ENCODE measurements around the gene RSPO3. TPM values are rescaled to one million over a fixed set of nuclear protein-coding genes. Genes with fewer than 3 reads are reported as not detected.

Gene RSPO3
- polyA plus RNA-seq, 2 of the 4 experiments (the other 2 are of a cell fraction), result 32.4 to 128 TPM

- Histone ChIP-seq H3K9me3 (no peaks in the 10 kb centered on the region), H3K4me1 (peaks cover 80% of the 10 kb centered on the region), H3K4me2 (no peak overlapping the region), H3K27ac (peak overlapping the region; percentile 82 to 89; a peak in 5 of 6 replicates), H3K4me3 (no peak overlapping the region)
- no peak for TF ChIP-seq CBX2 (IDR thresholded peaks at IDR 0.05; ENCODE audit: borderline replicate concordance, low read depth)
- TF ChIP-seq, protein P1, sequence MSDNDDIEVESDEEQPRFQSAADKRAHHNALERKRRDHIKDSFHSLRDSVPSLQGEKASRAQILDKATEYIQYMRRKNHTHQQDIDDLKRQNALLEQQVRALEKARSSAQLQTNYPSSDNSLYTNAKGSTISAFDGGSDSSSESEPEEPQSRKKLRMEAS (IDR thresholded peaks at IDR 0.05), result no peak
- no peak for TF ChIP-seq POLR2A (IDR thresholded peaks at IDR 0.05; ENCODE audit: low read length)
- no peak for TF ChIP-seq KDM1A (IDR thresholded peaks at IDR 0.05; ENCODE audit: low read depth)
- TF ChIP-seq KDM5A (IDR thresholded peaks at IDR 0.05), result no peak
- TF ChIP-seq RCOR1 (IDR thresholded peaks at IDR 0.05; ENCODE audit: low read depth, low read length), result no peak
- TF ChIP-seq MYC (IDR thresholded peaks at IDR 0.05; ENCODE audit: borderline replicate concordance, low read length), result no peak
- TF ChIP-seq HOXB5 (CRISPR knock-in tag; IDR thresholded peaks at IDR 0.05), result no peak
- no peak for TF ChIP-seq POLR2AphosphoS2 (conservative IDR thresholded peaks at IDR 0.05; ENCODE audit: low read length)
- ChIA-PET CTCF (no interaction called here), POLR2A (no interaction called here)
- ATAC-seq, result no peak
- DNase-seq (ENCODE audit: low read depth in 1 of 2, low spot score in 1 of 2), result no peak
- FAIRE-seq, result no peak
Observed at GRCh38 chr6:127107916-127108315, 10.6 kb upstream of the RSPO3 start.

DNA sequence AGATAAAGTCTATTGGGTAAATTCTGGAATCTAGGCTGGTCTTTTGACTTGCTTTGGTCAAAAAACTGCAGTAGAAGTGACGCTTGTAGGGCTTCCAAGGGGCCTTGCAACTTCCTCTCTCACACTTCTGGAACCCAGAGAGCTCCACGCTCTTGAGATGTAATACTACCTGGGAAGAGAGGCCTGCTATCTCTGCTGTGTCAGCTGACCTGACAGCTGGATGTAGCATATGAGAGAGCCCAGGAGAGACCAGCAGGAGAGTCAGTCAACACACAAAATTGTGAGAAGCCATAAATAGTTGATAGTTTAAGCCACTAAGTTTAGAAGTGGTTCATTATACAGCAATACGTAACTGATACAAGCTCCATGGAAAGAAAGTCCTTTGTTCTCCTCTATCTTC is 7.8 kb upstream of the RSPO3 start:
- 92% methylated on average over 3 of the region's 3 CpGs for WGBS (ENCODE audit: missing lambda C conversion rate)
- Histone ChIP-seq H3K4me1 (peaks cover 79% of the 10 kb centered on the region), H3K9me3 (no peaks in the 10 kb centered on the region), H3K27ac (peak overlapping the region; percentile 68 to 100), H3K4me3 (no peak overlapping the region), H3K4me2 (peak overlapping the region; percentile 52; the same call in 1 of the 3 replicates)
- CTCF ChIA-PET, result interaction anchor here (0.7 to 1.9 kb wide), 2 partner anchors 12 to 1116 kb away, joined by 3 to 4 read pairs; no protein-coding TSS in a partner anchor
- FAIRE-seq (no peak), DNase-seq (ENCODE audit: low read depth in 1 of 2, low spot score in 1 of 2) (no peak), ATAC-seq (no peak)
- POLR2A ChIA-PET, result no interaction called here
- TF ChIP-seq MAZ (IDR thresholded peaks at IDR 0.05; ENCODE audit: borderline replicate concordance, low read depth, low read length) (no peak), FOXS1 (CRISPR knock-in tag; IDR thresholded peaks at IDR 0.05) (no peak), CBX8 (IDR thresholded peaks at IDR 0.05) (no peak), JUN (IDR thresholded peaks at IDR 0.05) (no peak), KDM1A (IDR thresholded peaks at IDR 0.05; ENCODE audit: low read depth) (no peak), ZSCAN20 (CRISPR knock-in tag; IDR thresholded peaks at IDR 0.05) (no peak), HEYL (CRISPR knock-in tag; IDR thresholded peaks at IDR 0.05) (no peak), MYC (IDR thresholded peaks at IDR 0.05; ENCODE audit: borderline replicate concordance, low read length) (no peak), MAFK (IDR thresholded peaks at IDR 0.05; ENCODE audit: partially characterized antibody) (no peak), HDAC2 (IDR thresholded peaks at IDR 0.05) (no peak), HOXB5 (CRISPR knock-in tag; IDR thresholded peaks at IDR 0.05) (no peak), BCL3 (IDR thresholded peaks at IDR 0.05) (no peak)
- TF ChIP-seq, protein P1 (IDR thresholded peaks at IDR 0.05), result no peak
- TF ChIP-seq, protein P2, sequence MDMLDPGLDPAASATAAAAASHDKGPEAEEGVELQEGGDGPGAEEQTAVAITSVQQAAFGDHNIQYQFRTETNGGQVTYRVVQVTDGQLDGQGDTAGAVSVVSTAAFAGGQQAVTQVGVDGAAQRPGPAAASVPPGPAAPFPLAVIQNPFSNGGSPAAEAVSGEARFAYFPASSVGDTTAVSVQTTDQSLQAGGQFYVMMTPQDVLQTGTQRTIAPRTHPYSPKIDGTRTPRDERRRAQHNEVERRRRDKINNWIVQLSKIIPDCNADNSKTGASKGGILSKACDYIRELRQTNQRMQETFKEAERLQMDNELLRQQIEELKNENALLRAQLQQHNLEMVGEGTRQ (IDR thresholded peaks at IDR 0.05), result no peak

DNA sequence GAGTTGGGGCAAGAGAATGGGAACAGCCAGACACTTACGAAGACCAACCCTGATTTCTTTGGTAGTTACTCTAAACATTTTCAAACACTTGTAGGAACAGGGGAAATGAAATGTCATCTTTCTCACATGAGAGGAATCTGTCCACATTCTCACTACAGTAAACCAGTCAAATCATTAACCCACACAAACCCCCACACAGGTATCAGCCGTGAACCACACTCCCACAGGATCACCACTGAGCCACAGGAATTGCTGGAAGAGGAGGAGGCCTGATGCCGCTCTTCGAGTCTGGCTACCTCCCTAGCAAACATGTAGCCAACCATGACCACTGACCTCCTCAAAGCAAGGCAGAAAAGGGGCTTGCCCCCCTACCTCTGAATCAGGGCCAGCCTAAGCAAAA is 6.9 kb upstream of the RSPO3 start:
- Histone ChIP-seq H3K4me2 (peak overlapping the region; percentile 52), H3K4me1 (peaks cover 73% of the 10 kb centered on the region), H3K4me3 (no peak overlapping the region), H3K27ac (peak overlapping the region; percentile 68 to 100), H3K9me3 (no peaks in the 10 kb centered on the region)
- ChIA-PET POLR2A (no interaction called here), CTCF (interaction anchor here (0.7 to 1.9 kb wide), 2 partner anchors 9 to 13 kb away, joined by 3 to 4 read pairs; no protein-coding TSS in a partner anchor)
- peak in 1 of 2 experiments; percentile 22 for DNase-seq (ENCODE audit: low read depth in 1 of 2, low spot score in 1 of 2)
- no peak for TF ChIP-seq NFE2L2 (conservative IDR thresholded peaks at IDR 0.05; ENCODE audit: low read length)
- no peak for TF ChIP-seq CEBPB (IDR thresholded peaks at IDR 0.05)
- no peak for TF ChIP-seq E2F6 (IDR thresholded peaks at IDR 0.05; ENCODE audit: borderline replicate concordance, low read depth)
- TF ChIP-seq MAZ (IDR thresholded peaks at IDR 0.05; ENCODE audit: borderline replicate concordance, low read depth, low read length), result no peak
- no peak for TF ChIP-seq CBX2 (IDR thresholded peaks at IDR 0.05; ENCODE audit: borderline replicate concordance, low read depth)
- TF ChIP-seq ZFP36 (IDR thresholded peaks at IDR 0.05; ENCODE audit: borderline replicate concordance, partially characterized antibody), result no peak
- no peak for TF ChIP-seq ZSCAN20 (CRISPR knock-in tag; IDR thresholded peaks at IDR 0.05)
- no peak for TF ChIP-seq TP53 (CRISPR knock-in tag; IDR thresholded peaks at IDR 0.05)
- TF ChIP-seq SMC3 (IDR thresholded peaks at IDR 0.05), result no peak
- TF ChIP-seq, protein P3, sequence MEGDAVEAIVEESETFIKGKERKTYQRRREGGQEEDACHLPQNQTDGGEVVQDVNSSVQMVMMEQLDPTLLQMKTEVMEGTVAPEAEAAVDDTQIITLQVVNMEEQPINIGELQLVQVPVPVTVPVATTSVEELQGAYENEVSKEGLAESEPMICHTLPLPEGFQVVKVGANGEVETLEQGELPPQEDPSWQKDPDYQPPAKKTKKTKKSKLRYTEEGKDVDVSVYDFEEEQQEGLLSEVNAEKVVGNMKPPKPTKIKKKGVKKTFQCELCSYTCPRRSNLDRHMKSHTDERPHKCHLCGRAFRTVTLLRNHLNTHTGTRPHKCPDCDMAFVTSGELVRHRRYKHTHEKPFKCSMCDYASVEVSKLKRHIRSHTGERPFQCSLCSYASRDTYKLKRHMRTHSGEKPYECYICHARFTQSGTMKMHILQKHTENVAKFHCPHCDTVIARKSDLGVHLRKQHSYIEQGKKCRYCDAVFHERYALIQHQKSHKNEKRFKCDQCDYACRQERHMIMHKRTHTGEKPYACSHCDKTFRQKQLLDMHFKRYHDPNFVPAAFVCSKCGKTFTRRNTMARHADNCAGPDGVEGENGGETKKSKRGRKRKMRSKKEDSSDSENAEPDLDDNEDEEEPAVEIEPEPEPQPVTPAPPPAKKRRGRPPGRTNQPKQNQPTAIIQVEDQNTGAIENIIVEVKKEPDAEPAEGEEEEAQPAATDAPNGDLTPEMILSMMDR (IDR thresholded peaks at IDR 0.05), result no peak
- TF ChIP-seq RARB (CRISPR knock-in tag; IDR thresholded peaks at IDR 0.05), result no peak
- no peak for TF ChIP-seq NPAS2 (CRISPR knock-in tag; IDR thresholded peaks at IDR 0.05; ENCODE audit: borderline replicate concordance)
- TF ChIP-seq HOXB5 (CRISPR knock-in tag; IDR thresholded peaks at IDR 0.05), result no peak
- TF ChIP-seq, protein P4, sequence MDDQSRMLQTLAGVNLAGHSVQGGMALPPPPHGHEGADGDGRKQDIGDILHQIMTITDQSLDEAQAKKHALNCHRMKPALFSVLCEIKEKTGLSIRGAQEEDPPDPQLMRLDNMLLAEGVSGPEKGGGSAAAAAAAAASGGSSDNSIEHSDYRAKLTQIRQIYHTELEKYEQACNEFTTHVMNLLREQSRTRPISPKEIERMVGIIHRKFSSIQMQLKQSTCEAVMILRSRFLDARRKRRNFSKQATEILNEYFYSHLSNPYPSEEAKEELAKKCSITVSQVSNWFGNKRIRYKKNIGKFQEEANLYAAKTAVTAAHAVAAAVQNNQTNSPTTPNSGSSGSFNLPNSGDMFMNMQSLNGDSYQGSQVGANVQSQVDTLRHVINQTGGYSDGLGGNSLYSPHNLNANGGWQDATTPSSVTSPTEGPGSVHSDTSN (IDR thresholded peaks at IDR 0.05), result no peak
- TF ChIP-seq CHD4 (IDR thresholded peaks at IDR 0.05; ENCODE audit: borderline replicate concordance), result no peak
- 53% methylated on average over 4 of the region's 4 CpGs for WGBS (ENCODE audit: missing lambda C conversion rate)
- FAIRE-seq, result no peak
- peak; percentile 12 to 49; a peak in 3 of 6 replicates for ATAC-seq
